H1 (cell line): ENCODE results near the gene PRDX3. TPM values are rescaled to one million over a fixed set of nuclear protein-coding genes. Genes with fewer than 3 reads are reported as not detected.

Experiments used
- CTCF ChIA-PET: fragments of 300-600 bp; sonication (Branson Sonifier 250); formaldehyde crosslinking; loops from one replicate; lab custom pipeline; 2021; ENCODE audit not compliant: partially characterized antibody; lab: Charles Lee
- POLR2A ChIA-PET: fragments of 300-600 bp; sonication (Branson Sonifier 250); formaldehyde crosslinking; loops from one replicate; lab custom pipeline; 2021; ENCODE audit warnings: inconsistent platforms; ENCODE audit not compliant: partially characterized antibody; lab: Charles Lee
- DNase-seq, 2 experiments: peaks; one replicate each; pipeline versions ENCODE4 v3.0.0 to v3.0.0-alpha.2; 2010 to 2022; ENCODE audit warnings: low spot score in 2 of 2, low read depth in 1 of 2, mixed read lengths in 1 of 2
- FAIRE-seq: peaks from 2 replicates; lab custom pipeline; 2011; peaks lifted over from hg19 to GRCh38; lab: Jason Lieb, UNC
- H2AFZ ChIP-seq: 2 replicates; pipeline ENCODE4 v1.8.1; 2012; ENCODE audit warnings: low read length, inconsistent platforms
- H2AK5ac ChIP-seq: 2 replicates; pipeline ENCODE4 v1.6.1; 2013; ENCODE audit warnings: low read depth, low read length
- H2BK120ac ChIP-seq: replicated peaks from 2 replicates; pipeline ENCODE3; 2013; ENCODE audit warnings: low read depth, low read length, inconsistent platforms
- H2BK12ac ChIP-seq: 2 replicates; pipeline ENCODE4 v1.6.1; 2013; ENCODE audit warnings: low read depth, low read length
- H2BK15ac ChIP-seq: 2 replicates; pipeline ENCODE4 v1.6.1; 2013; ENCODE audit warnings: low read length
- H2BK20ac ChIP-seq: 2 replicates; pipeline ENCODE4 v1.6.1; 2013; ENCODE audit warnings: low read length
- H2BK5ac ChIP-seq: 2 replicates; pipeline ENCODE4 v1.6.1; 2013; ENCODE audit warnings: low read depth, low read length
- H3K14ac ChIP-seq: 2 replicates; pipeline ENCODE4 v1.6.1; 2013; ENCODE audit warnings: inconsistent platforms; ENCODE audit not compliant: insufficient read length
- H3K18ac ChIP-seq: 2 replicates; pipeline ENCODE4 v1.6.1; 2013; ENCODE audit warnings: low read length; ENCODE audit errors: extremely low read depth
- H3K23ac ChIP-seq: 2 replicates; pipeline ENCODE4 v1.6.1; 2013; ENCODE audit warnings: inconsistent platforms; ENCODE audit not compliant: insufficient read length
- H3K23me2 ChIP-seq: 2 replicates; pipeline ENCODE4 v1.6.1; 2013; ENCODE audit warnings: low read depth, low read length
- H3K27ac ChIP-seq: 2 replicates; pipeline ENCODE4 v1.6.1; 2011; ENCODE audit warnings: low read depth, low read length, inconsistent platforms
- H3K27me3 ChIP-seq, 4 experiments: replicated peaks in 1 of 4; 1 replicate in 1 of 4; 2 replicates in 3 of 4; pipeline versions ENCODE4 v1.6.1 to v1.8.1; 2011 to 2013; ENCODE audit warnings: low read length in 3 of 4, mild to moderate bottlenecking in 3 of 4, inconsistent platforms in 2 of 4, mixed read lengths in 2 of 4, moderate library complexity in 1 of 4; ENCODE audit not compliant: control insufficient read depth in 3 of 4, insufficient read depth in 3 of 4; ENCODE audit errors: extremely low read depth in 1 of 4
- H3K36me3 ChIP-seq, 4 experiments: 2 replicates each; pipeline versions ENCODE4 v1.6.1 to v1.8.1; 2011 to 2013; ENCODE audit warnings: mild to moderate bottlenecking in 4 of 4, low read length in 3 of 4, moderate library complexity in 2 of 4, control low read depth in 1 of 4, inconsistent platforms in 1 of 4; ENCODE audit not compliant: insufficient read depth in 4 of 4, control insufficient read depth in 2 of 4
- H3K4ac ChIP-seq: replicated peaks from 2 replicates; pipeline ENCODE3; 2013; ENCODE audit warnings: low read length, low read depth, mixed read lengths, inconsistent platforms; ENCODE audit not compliant: insufficient read length
- H3K4me1 ChIP-seq, 4 experiments: replicated peaks in 1 of 4; 1 replicate in 1 of 4; 2 replicates in 3 of 4; pipeline versions ENCODE4 v1.6.1 to v1.8.1; 2011 to 2013; ENCODE audit warnings: low read length in 3 of 4, inconsistent platforms in 2 of 4, mixed read lengths in 1 of 4; ENCODE audit not compliant: insufficient read depth in 4 of 4, control insufficient read depth in 3 of 4
- H3K4me2 ChIP-seq, 2 experiments: 2 replicates each; pipeline versions ENCODE4 v1.6.1 to v1.8.1; 2011 to 2013; ENCODE audit warnings: low read depth in 2 of 2, low read length in 2 of 2, control low read depth in 1 of 2, inconsistent platforms in 1 of 2, mild to moderate bottlenecking in 1 of 2; ENCODE audit not compliant: insufficient read depth in 1 of 2
- H3K4me3 ChIP-seq, 4 experiments: fragments of 200-600, 300-600 bp in 1 of 4; sonication (generic), shearing (Covaris generic), sonication (Bioruptor Twin) in 1 of 4; 2 replicates each; pipeline versions ENCODE4 v1.5.1 to v1.8.1; 2011 to 2016; ENCODE audit warnings: low read length in 4 of 4, low read depth in 3 of 4, control low read depth in 2 of 4, inconsistent platforms in 2 of 4, mild to moderate bottlenecking in 2 of 4, mixed read lengths in 1 of 4, moderate library complexity in 1 of 4; ENCODE audit not compliant: insufficient read depth in 2 of 4; ENCODE audit errors: extremely low read depth in 1 of 4
- H3K56ac ChIP-seq: replicated peaks from 2 replicates; pipeline ENCODE3; 2013; ENCODE audit warnings: low read depth, mild to moderate bottlenecking, mixed read lengths, low read length, inconsistent platforms; ENCODE audit not compliant: insufficient read length
- H3K79me1 ChIP-seq: 2 replicates; pipeline ENCODE4 v1.6.1; 2013; ENCODE audit warnings: low read depth, low read length, control low read depth
- H3K79me2 ChIP-seq, 2 experiments: 2 replicates each; pipeline versions ENCODE4 v1.6.1 to v1.8.1; 2012 to 2013; ENCODE audit warnings: low read length in 2 of 2, mild to moderate bottlenecking in 2 of 2, inconsistent platforms in 1 of 2; ENCODE audit not compliant: insufficient read depth in 2 of 2, control insufficient read depth in 1 of 2
- H3K9ac ChIP-seq, 4 experiments: replicated peaks in 1 of 4; 1 replicate in 1 of 4; 2 replicates in 3 of 4; pipeline versions ENCODE4 v1.6.1 to v1.8.1; 2011 to 2013; ENCODE audit warnings: low read depth in 3 of 4, low read length in 3 of 4, control low read depth in 2 of 4, mild to moderate bottlenecking in 2 of 4, moderate library complexity in 2 of 4, inconsistent platforms in 1 of 4; ENCODE audit errors: extremely low read depth in 1 of 4
- H3K9me3 ChIP-seq, 2 experiments: 2 replicates each; pipeline versions ENCODE4 v1.6.1 to v1.8.1; 2012 to 2013; ENCODE audit warnings: mild to moderate bottlenecking in 2 of 2, moderate library complexity in 2 of 2, control low read depth in 1 of 2, inconsistent platforms in 1 of 2, low read depth in 1 of 2, low read length in 1 of 2, mixed read lengths in 1 of 2; ENCODE audit not compliant: insufficient read depth in 2 of 2
- H4K20me1 ChIP-seq, 2 experiments: replicated peaks in 1 of 2; 2 replicates each; pipeline versions ENCODE3 to v1.8.1; 2011 to 2013; ENCODE audit warnings: inconsistent platforms in 2 of 2, low read length in 2 of 2, mild to moderate bottlenecking in 1 of 2; ENCODE audit not compliant: insufficient read depth in 2 of 2, control insufficient read depth in 1 of 2
- H4K5ac ChIP-seq: 2 replicates; pipeline ENCODE4 v1.6.1; 2013; ENCODE audit warnings: low read length, low read depth, mixed read lengths, inconsistent platforms; ENCODE audit not compliant: insufficient read length
- H4K8ac ChIP-seq: 2 replicates; pipeline ENCODE4 v1.8.0; 2013; ENCODE audit warnings: mild to moderate bottlenecking, moderate library complexity, low read length, inconsistent platforms; ENCODE audit not compliant: insufficient read depth; ENCODE audit errors: extremely low read depth
- H4K91ac ChIP-seq: replicated peaks from 2 replicates; pipeline ENCODE3; 2013; ENCODE audit warnings: low read length, mixed read lengths, inconsistent platforms; ENCODE audit not compliant: insufficient read length
- CEBPB ChIP-seq: IDR thresholded peaks from 2 replicates; pipeline ENCODE4 v1.6.1; 2012; ENCODE audit warnings: low read depth, low read length
- GTF2F1 ChIP-seq: IDR thresholded peaks from 2 replicates; pipeline ENCODE4 v1.6.1; 2012; ENCODE audit warnings: low read depth, low read length, improper control_type of control experiment, borderline replicate concordance
- POLR2AphosphoS5 ChIP-seq: IDR thresholded peaks from 2 replicates; pipeline ENCODE4 v1.6.1; 2011; ENCODE audit warnings: low read depth, low read length
- RNF2 ChIP-seq: fragments of 200-900, 300-1000 bp; sonication (generic); IDR thresholded peaks from 2 replicates; pipeline ENCODE4 v1.7.1; 2016; ENCODE audit warnings: borderline replicate concordance, low read depth, mild to moderate bottlenecking, antibody characterized with exemption, low read length; ENCODE audit not compliant: poor library complexity, severe bottlenecking; ENCODE audit errors: missing control alignments
- RXRA ChIP-seq: IDR thresholded peaks from 2 replicates; pipeline ENCODE4 v1.6.1; 2011; ENCODE audit warnings: low read depth, mild to moderate bottlenecking, low read length, moderate library complexity; ENCODE audit not compliant: insufficient read depth
- SP4 ChIP-seq: IDR thresholded peaks from 2 replicates; pipeline ENCODE4 v1.6.1; 2012; ENCODE audit warnings: low read length, inconsistent platforms
- SRF ChIP-seq: IDR thresholded peaks from 2 replicates; pipeline ENCODE4 v1.6.1; 2011; ENCODE audit warnings: mild to moderate bottlenecking, low read depth, low read length, moderate library complexity
- TAF7 ChIP-seq: optimal IDR thresholded peaks from 2 replicates; pipeline ENCODE3; 2011; ENCODE audit warnings: low read depth, mild to moderate bottlenecking, inconsistent platforms, low read length, moderate library complexity, borderline replicate concordance
- ZNF274 ChIP-seq: IDR thresholded peaks from 2 replicates; pipeline ENCODE4 v1.7.0; 2012; ENCODE audit warnings: low read length, borderline replicate concordance; ENCODE audit errors: extremely low read depth
- WGBS, 2 experiments: shearing (Covaris generic) in 1 of 2; methylation state at CpG; one replicate each; pipeline versions ENCODE4 v1.1.6 to v1.1.7; 2013 to 2015; ENCODE audit warnings: low lambda C conversion rate in 2 of 2, mixed read lengths in 2 of 2, inconsistent platforms in 1 of 2, low coverage in 1 of 2, missing lambda C conversion rate in 1 of 2; ENCODE audit not compliant: insufficient replicate concordance in 2 of 2, insufficient coverage in 1 of 2, insufficient read length in 1 of 2; ENCODE audit errors: extremely low coverage in 1 of 2, missing lambda C conversion rate in 1 of 2; 5-methylcytosine and 5-hydroxymethylcytosine counted together
- polyA plus RNA-seq, 7 experiments: library from polyadenylated mRNA; depleted of rRNA in 3 of 7; stranded (reverse) in 5 of 7; unstranded in 2 of 7; fragments of >200 nt in 5 of 7; fragments of 200-250 nt in 2 of 7; gene quantifications; 1 replicate in 5 of 7; 2 replicates in 1 of 7; 4 replicates in 1 of 7; pipeline versions ENCODE4 v1.2.1 to v1.2.3, GENCODE V29; 2011 to 2013; ENCODE audit warnings: missing spikeins in 2 of 7, mixed read lengths in 2 of 7
- total RNA-seq: library from RNA; stranded (reverse); fragmentation: NEBNext Ultra II Directional; extraction: Animal tissue kit (Norgen Biotek cat#: 25700); gene quantifications from 2 replicates; pipeline ENCODE4 v1.2.1, GENCODE V29; 2021
- TF ChIP-seq, protein P1 (sequence below): IDR thresholded peaks from 2 replicates; pipeline ENCODE4 v1.6.1; 2012; ENCODE audit warnings: inconsistent platforms

The PRDX3 gene
- total and polyA plus RNA-seq, 2 of the 8 experiments (the other 6 are each of a cell fraction or from before 2014, with no cell fraction given), result 201 to 208 TPM

DNA sequence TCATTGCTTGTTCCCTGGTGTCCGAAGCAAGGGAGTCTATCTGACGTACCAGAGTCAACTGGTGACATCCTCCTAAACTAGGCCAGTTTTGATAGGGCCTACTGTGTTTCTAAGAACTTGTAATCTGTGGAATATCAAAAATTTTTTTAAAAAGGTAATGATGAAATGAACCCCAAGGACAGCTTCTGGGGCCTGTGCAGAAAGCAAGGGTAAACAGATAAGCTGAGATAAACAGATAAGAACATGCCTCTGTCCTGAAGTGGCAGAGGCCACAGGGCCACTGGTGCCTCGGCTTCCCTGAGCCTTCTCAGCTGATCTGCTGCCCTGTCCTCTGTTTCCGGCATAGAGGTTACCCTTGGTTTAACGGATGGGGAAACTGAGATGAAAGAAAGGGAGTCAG, 37.5 kb upstream of the PRDX3 start:
- Histone ChIP-seq H3K9me3 (no peaks in the 10 kb centered on the region), H3K27ac (no peak overlapping the region), H3K23ac (no peak overlapping the region), H3K4me3 (no peak overlapping the region), H2BK20ac (no peak overlapping the region), H4K5ac (no peak overlapping the region), H3K4me1 (peaks cover 0 to 15% (median 5%) of the 10 kb centered on the region in 4 experiments), H4K8ac (no peak overlapping the region), H2BK15ac (no peak overlapping the region), H2AK5ac (no peak overlapping the region), H3K9ac (no peak overlapping the region), H3K4me2 (no peak overlapping the region), H4K91ac (no peak overlapping the region), H3K27me3 (0 out of 7 replicates have a peak, but pooled peaks cover 0 to 2% (median 0%) of the 10 kb centered on the region in 4 experiments), H3K18ac (no peak overlapping the region), H3K79me1 (no peaks in the 10 kb centered on the region), H2BK12ac (no peak overlapping the region), H2AFZ (no peak overlapping the region), H3K56ac (no peak overlapping the region), H3K14ac (no peak overlapping the region), H4K20me1 (no peaks in the 10 kb centered on the region), H3K79me2 (no peaks in the 10 kb centered on the region), H3K36me3 (no peaks in the 10 kb centered on the region), H3K4ac (no peak overlapping the region), H2BK120ac (no peak overlapping the region), H3K23me2 (no peaks in the 10 kb centered on the region), H2BK5ac (no peak overlapping the region)
- TF ChIP-seq SP4, result no peak
- no peak for TF ChIP-seq RNF2
- TF ChIP-seq, protein P1, sequence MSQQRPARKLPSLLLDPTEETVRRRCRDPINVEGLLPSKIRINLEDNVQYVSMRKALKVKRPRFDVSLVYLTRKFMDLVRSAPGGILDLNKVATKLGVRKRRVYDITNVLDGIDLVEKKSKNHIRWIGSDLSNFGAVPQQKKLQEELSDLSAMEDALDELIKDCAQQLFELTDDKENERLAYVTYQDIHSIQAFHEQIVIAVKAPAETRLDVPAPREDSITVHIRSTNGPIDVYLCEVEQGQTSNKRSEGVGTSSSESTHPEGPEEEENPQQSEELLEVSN, result no peak
- no peak for TF ChIP-seq RXRA
- no peak for TF ChIP-seq TAF7
- TF ChIP-seq SRF, result no peak
- TF ChIP-seq ZNF274, result no peak
- TF ChIP-seq POLR2AphosphoS5, result no peak
- TF ChIP-seq GTF2F1, result no peak
- TF ChIP-seq CEBPB, result no peak
- DNase-seq (no peak), FAIRE-seq (no peak)
- POLR2A ChIA-PET, result no interaction called here
- CTCF ChIA-PET, result interaction anchor here (0.8 to 2.8 kb wide), 3 partner anchors 17 to 229 kb away, joined by 3 to 15 read pairs (median 3); no protein-coding TSS in a partner anchor
- WGBS, 2 experiments, result 99% methylated on average over 5 of the region's 5 CpGs; no CpG with 5 or more reads in 1 of the 2 experiments
